Nephron progenitor cell (in vitro differentiated cells): ENCODE results near the gene WFIKKN1.

Source experiments
- DNase-seq: peaks from one replicate; pipeline ENCODE4 v3.0.0; 2021
- H3K27ac Mint-ChIP-seq: 2 replicates; pipeline ENCODE4 v1.8.0; 2021; ENCODE audit warnings: mild to moderate bottlenecking, moderate library complexity, mixed read lengths
- H3K27me3 Mint-ChIP-seq: 2 replicates; pipeline ENCODE4 v1.8.0; 2021; ENCODE audit warnings: mild to moderate bottlenecking, low read depth, mixed read lengths; ENCODE audit not compliant: poor library complexity
- H3K36me3 Mint-ChIP-seq: 2 replicates; pipeline ENCODE4 v1.8.0; 2021; ENCODE audit warnings: low read depth, mixed read lengths
- H3K4me1 Mint-ChIP-seq: 2 replicates; pipeline ENCODE4 v1.8.0; 2021; ENCODE audit warnings: mixed read lengths
- H3K4me3 Mint-ChIP-seq: 2 replicates; pipeline ENCODE4 v1.8.0; 2021; ENCODE audit warnings: mild to moderate bottlenecking, moderate library complexity, mixed read lengths
- H3K9me3 Mint-ChIP-seq: 2 replicates; pipeline ENCODE4 v1.8.0; 2021; ENCODE audit warnings: mild to moderate bottlenecking, moderate library complexity, mixed read lengths
- TF ChIP-seq, protein P1 (sequence below): fragments of 200-600 bp; sonication (generic); IDR thresholded peaks from 2 replicates; pipeline ENCODE4 v1.5.0; 2021; ENCODE audit warnings: antibody characterized with exemption

The WFIKKN1 gene

GRCh38 chr16:649631-650030 is 18.8 kb downstream of the WFIKKN1 start:
- Mint-ChIP-seq H3K36me3 (peaks cover 2% of the 10 kb centered on the region), H3K27ac (no peak overlapping the region), H3K27me3 (no peaks in the 10 kb centered on the region), H3K4me3 (peak overlapping the region; percentile 76), H3K4me1 (peaks cover 28% of the 10 kb centered on the region), H3K9me3 (no peaks in the 10 kb centered on the region)
- no peak for DNase-seq
- TF ChIP-seq, protein P1, sequence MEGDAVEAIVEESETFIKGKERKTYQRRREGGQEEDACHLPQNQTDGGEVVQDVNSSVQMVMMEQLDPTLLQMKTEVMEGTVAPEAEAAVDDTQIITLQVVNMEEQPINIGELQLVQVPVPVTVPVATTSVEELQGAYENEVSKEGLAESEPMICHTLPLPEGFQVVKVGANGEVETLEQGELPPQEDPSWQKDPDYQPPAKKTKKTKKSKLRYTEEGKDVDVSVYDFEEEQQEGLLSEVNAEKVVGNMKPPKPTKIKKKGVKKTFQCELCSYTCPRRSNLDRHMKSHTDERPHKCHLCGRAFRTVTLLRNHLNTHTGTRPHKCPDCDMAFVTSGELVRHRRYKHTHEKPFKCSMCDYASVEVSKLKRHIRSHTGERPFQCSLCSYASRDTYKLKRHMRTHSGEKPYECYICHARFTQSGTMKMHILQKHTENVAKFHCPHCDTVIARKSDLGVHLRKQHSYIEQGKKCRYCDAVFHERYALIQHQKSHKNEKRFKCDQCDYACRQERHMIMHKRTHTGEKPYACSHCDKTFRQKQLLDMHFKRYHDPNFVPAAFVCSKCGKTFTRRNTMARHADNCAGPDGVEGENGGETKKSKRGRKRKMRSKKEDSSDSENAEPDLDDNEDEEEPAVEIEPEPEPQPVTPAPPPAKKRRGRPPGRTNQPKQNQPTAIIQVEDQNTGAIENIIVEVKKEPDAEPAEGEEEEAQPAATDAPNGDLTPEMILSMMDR: no peak

- TF ChIP-seq, protein P1: no peak
- Mint-ChIP-seq H3K27ac (no peak overlapping the region), H3K4me3 (no peak overlapping the region), H3K9me3 (no peaks in the 10 kb centered on the region), H3K36me3 (no peaks in the 10 kb centered on the region), H3K4me1 (peaks cover 20% of the 10 kb centered on the region), H3K27me3 (no peaks in the 10 kb centered on the region)
- no peak for DNase-seq
Measured at GRCh38 chr16:651844-652243, 21.1 kb downstream of the WFIKKN1 start.

DNA sequence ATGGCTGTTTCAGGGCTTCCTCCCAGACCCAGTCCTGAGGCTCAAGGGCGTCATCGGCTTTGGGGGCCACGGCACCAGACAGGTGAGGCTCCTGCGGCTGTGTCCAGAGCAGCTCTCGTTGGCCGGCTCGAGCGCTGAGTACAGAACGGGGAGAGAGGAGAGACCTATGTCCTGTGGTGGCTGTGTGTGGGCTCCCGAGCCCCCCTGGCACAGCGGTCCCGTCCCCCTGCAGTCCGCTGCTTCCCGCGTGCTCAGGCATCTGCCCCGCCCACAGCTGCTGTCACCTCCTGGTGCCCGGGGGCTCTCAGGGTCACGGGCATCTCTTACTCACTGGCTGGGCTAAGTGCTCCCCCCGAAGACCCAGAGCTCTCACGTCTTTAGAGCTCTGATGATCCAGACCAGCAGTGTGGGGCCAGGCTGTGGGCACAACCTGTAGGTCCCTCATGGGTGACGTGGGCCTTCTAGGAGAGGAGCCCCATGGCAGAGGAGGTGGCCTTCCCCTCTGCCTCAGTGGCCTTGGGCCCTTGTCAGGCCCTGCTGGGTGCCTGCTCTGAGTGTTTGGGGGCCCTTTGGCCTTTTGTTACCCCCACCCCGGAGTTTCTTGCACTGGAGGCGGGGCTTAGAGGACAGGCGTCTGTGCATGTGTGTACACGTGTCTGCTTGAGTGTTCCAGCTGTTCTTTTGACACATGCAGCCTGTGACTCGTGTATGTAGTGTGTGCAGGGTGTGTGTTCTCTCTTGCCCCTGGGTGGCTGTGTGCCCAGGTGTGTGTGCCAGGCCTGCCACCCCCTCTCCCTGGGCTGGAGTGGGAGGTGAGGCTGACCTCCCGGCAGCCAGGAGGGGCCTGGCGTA is 21.9 kb downstream of the WFIKKN1 start:
- Mint-ChIP-seq H3K9me3 (no peaks in the 10 kb centered on the region), H3K4me3 (no peak overlapping the region), H3K27ac (no peak overlapping the region), H3K36me3 (no peaks in the 10 kb centered on the region), H3K4me1 (peaks cover 20% of the 10 kb centered on the region), H3K27me3 (no peaks in the 10 kb centered on the region)
- TF ChIP-seq, protein P1: no peak
- DNase-seq: no peak

GRCh38 chr16:654034-654433 is 23.2 kb downstream of the WFIKKN1 start:
- no peak for DNase-seq
- H3K9me3 Mint-ChIP-seq: no peaks in the 10 kb centered on the region
- TF ChIP-seq, protein P1: no peak
- no peak overlapping the region for H3K4me3 Mint-ChIP-seq
- H3K27ac Mint-ChIP-seq: peak overlapping the region; percentile 95
- H3K4me1 Mint-ChIP-seq: peaks cover 11% of the 10 kb centered on the region
- H3K27me3 Mint-ChIP-seq: no peaks in the 10 kb centered on the region
- no peaks in the 10 kb centered on the region for H3K36me3 Mint-ChIP-seq

GRCh38 chr16:657487-657886 is 26.7 kb downstream of the WFIKKN1 start:
- Mint-ChIP-seq H3K9me3 (no peaks in the 10 kb centered on the region), H3K36me3 (no peaks in the 10 kb centered on the region)

More at GRCh38 chr16:657487-657886, 26.7 kb downstream of the WFIKKN1 start:
- DNase-seq: no peak
- no peak overlapping the region for H3K27ac Mint-ChIP-seq
- H3K4me3 Mint-ChIP-seq: no peak overlapping the region
- TF ChIP-seq, protein P1: no peak
- no peaks in the 10 kb centered on the region for H3K27me3 Mint-ChIP-seq
- peaks cover 13% of the 10 kb centered on the region for H3K4me1 Mint-ChIP-seq
